Nephron (organoid): Measurements from ENCODE around the gene SLC25A45.
A peak's percentile ranks its signal among the peaks of the same experiment; 100 is the strongest.

Experiments
- H3K27ac Mint-ChIP-seq, 3 experiments: 2 replicates each; pipeline ENCODE4 v1.8.0; 2020; ENCODE audit warnings: mixed read lengths in 3 of 3, mild to moderate bottlenecking in 2 of 3, moderate library complexity in 1 of 3
- H3K27me3 Mint-ChIP-seq: 2 replicates; pipeline ENCODE4 v1.8.0; 2021; ENCODE audit warnings: low read depth, mild to moderate bottlenecking, moderate library complexity, mixed read lengths
- H3K36me3 Mint-ChIP-seq: 2 replicates; pipeline ENCODE4 v1.8.0; 2020; ENCODE audit warnings: low read depth, mixed read lengths
- H3K4me1 Mint-ChIP-seq: 2 replicates; pipeline ENCODE4 v1.8.0; 2020; ENCODE audit warnings: mixed read lengths
- H3K4me3 Mint-ChIP-seq, 3 experiments: 2 replicates each; pipeline ENCODE4 v1.8.0; 2020; ENCODE audit warnings: mild to moderate bottlenecking in 3 of 3, mixed read lengths in 3 of 3, moderate library complexity in 2 of 3
- H3K9me3 Mint-ChIP-seq: 2 replicates; pipeline ENCODE4 v1.8.0; 2020; ENCODE audit warnings: mixed read lengths
- CTCF ChIP-seq, 3 experiments: fragments of 200-600 bp; sonication (generic); IDR thresholded peaks; one replicate each; pipeline ENCODE4 v1.5.0; 2021; ENCODE audit warnings: antibody characterized with exemption in 3 of 3; ENCODE audit not compliant: unreplicated experiment in 3 of 3

SLC25A45 gene

GRCh38 chr11:65381716-65382032 is 772 bp downstream of the SLC25A45 start:
- H3K4me1 Mint-ChIP-seq, result peaks cover 35% of the 10 kb centered on the region
- peak overlapping the region; percentile 68 to 78 (median 76) for H3K4me3 Mint-ChIP-seq
- no peaks in the 10 kb centered on the region for H3K9me3 Mint-ChIP-seq
- no peaks in the 10 kb centered on the region for H3K27me3 Mint-ChIP-seq
- TF ChIP-seq CTCF (IDR thresholded peaks at IDR 0.05; ENCODE audit: unreplicated experiment in 3 of 3), result no peak
- H3K27ac Mint-ChIP-seq, result peak overlapping the region; percentile 93 to 97 (median 95)
- no peaks in the 10 kb centered on the region for H3K36me3 Mint-ChIP-seq

GRCh38 chr11:65380460-65381119 is 1.9 kb downstream of the SLC25A45 start:
- Mint-ChIP-seq H3K36me3 (no peaks in the 10 kb centered on the region), H3K4me1 (peaks cover 35% of the 10 kb centered on the region), H3K9me3 (no peaks in the 10 kb centered on the region), H3K4me3 (peak overlapping the region in 1 of 3 experiments; percentile 30), H3K27ac (peak overlapping the region; percentile 67 to 95 (median 93)), H3K27me3 (no peaks in the 10 kb centered on the region)
- TF ChIP-seq CTCF (IDR thresholded peaks at IDR 0.05; ENCODE audit: unreplicated experiment in 3 of 3), result no peak

DNA sequence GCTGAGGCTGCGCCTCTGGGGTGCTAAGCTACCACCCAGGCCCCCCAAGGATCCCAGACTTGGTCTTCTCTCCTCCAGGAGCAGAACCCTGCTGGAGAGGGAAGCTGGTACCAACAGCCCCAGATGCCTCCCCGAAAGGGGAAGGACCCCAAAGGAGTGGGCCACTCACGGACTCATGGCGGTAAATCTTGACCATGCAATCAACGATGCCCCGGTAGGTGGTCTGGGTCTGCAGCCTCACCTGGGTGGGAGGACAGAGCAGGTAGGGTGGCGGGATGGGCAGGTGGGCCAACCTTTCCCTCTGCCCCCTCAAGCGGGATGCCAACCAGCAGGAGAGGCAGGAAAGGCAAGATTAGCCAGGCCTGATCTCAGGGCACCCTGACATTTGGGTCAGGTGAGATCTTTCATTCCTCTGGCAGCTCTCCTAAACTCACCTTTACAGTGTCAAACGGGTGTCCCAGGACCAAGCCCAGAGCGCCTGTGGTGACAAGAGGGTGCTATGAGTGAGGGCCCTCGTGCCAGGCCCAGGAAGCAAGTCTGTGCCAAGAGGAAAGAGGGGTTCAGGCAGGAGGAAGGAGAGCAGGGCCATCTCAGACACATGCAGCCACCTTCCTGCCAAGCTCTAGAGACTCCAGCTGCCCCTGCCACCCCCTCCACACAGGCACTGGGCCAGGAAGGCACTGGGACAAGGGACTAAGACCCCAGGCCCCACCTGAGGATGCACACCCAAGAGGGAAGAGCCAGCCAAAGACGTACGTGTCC is 2.6 kb downstream of the SLC25A45 start:
- Mint-ChIP-seq H3K9me3 (no peaks in the 10 kb centered on the region), H3K4me3 (peak overlapping the region in 1 of 3 experiments; percentile 30), H3K27ac (peak overlapping the region; percentile 67 to 80 (median 68)), H3K36me3 (no peaks in the 10 kb centered on the region), H3K27me3 (peaks cover 3% of the 10 kb centered on the region), H3K4me1 (peaks cover 33% of the 10 kb centered on the region)
- TF ChIP-seq CTCF (IDR thresholded peaks at IDR 0.05; ENCODE audit: unreplicated experiment in 3 of 3), result no peak

DNA sequence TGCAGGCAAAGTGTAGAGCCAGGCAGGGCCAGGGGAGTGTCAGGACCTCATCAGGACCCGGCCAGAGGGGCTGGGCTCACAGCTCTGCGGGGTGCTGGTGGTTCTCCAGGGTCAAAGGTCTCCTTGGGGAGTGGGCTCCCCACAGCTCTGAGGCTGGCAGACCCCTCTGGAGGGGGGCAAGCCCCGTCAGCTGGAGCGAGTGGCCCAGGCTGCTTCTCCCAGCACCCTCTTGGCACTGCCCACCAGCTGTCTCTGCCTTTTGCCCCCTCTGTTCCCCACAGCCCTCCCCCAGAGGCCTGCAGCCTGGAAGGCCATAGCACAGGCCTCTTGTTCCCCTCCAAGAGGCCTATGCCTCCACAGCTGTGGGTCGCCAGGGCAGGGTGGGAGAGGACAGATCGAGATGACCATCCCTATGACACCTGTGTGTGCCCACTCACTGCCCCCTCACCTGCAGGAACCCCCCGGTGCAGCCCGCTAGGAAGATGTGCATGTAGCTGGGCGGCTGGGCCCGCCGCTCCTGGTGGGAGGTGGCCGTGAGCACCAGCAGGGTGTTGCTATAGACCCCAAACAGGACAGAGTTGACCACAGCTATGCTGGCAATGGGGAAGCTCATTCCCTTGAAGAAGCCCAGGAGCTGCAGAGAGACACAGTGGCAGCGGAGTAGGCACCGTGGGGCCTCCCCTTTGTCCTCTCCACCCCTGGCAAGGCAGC is 3.4 kb downstream of the SLC25A45 start:
- peaks cover 4% of the 10 kb centered on the region for H3K27me3 Mint-ChIP-seq
- TF ChIP-seq CTCF (IDR thresholded peaks at IDR 0.05; ENCODE audit: unreplicated experiment in 3 of 3), result no peak
- H3K36me3 Mint-ChIP-seq, result no peaks in the 10 kb centered on the region
- no peaks in the 10 kb centered on the region for H3K9me3 Mint-ChIP-seq
- H3K4me3 Mint-ChIP-seq, result no peak overlapping the region
- peaks cover 25% of the 10 kb centered on the region for H3K4me1 Mint-ChIP-seq
- peak overlapping the region; percentile 75 to 97 (median 90) for H3K27ac Mint-ChIP-seq

DNA sequence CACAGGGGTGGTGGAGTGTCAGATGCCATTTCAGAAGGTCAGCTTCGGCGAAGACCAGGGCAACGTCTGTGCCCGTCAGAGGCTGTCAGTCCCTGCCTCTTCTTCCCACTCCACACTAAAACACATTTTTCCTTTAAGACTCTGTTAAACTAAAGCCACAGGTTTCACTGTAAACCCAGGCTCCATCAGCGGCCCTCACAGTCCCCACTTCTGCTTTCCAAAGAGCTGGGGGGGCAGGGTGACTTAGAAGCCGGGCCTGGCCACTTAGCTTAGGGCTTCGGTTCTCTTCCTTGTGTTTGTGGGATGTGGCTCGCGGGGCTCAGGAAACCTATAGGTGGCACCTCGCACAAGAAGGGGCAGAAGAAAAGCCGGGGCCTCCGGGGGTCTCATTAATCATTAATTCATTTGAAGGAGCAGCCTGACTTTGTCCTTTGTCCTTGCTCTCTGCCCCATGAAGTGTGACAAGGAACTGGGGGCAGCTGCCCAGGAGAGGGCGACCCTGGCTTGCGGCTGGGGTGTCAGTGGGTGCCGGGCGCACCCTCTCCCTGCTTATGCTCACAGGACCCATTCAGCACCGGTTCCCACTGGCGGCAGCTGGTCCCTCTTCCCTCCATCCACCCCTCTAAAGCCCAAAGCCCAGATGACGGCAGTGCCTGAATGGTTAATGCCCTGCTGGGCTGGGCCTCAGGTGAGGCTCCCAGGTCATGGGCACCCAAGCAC is 4.1 kb downstream of the SLC25A45 start:
- Mint-ChIP-seq H3K27me3 (peaks cover 10% of the 10 kb centered on the region), H3K4me1 (peaks cover 18% of the 10 kb centered on the region), H3K9me3 (no peaks in the 10 kb centered on the region), H3K4me3 (peak overlapping the region in 1 of 3 experiments; percentile 52), H3K27ac (peak overlapping the region; percentile 75 to 97 (median 90)), H3K36me3 (no peaks in the 10 kb centered on the region)
- no peak for TF ChIP-seq CTCF (IDR thresholded peaks at IDR 0.05; ENCODE audit: unreplicated experiment in 3 of 3)
